Activated B cell treated with CpG ODN at 0.5 μM for 24 hours (primary cell): ENCODE measurements around the gene HOXA10. TPM values are rescaled to one million over a fixed set of nuclear protein-coding genes. Genes with fewer than 3 reads are reported as not detected.

Experiments used
- ATAC-seq: fragments of 200-7000 bp; cut with Tn5 transposase; one replicate; pipeline ENCODE4 v1.10.0; 2021; ENCODE audit warnings: low read depth, mild to moderate bottlenecking, moderate library complexity
- CTCF ChIA-PET: fragments of 350-600 bp; sonication (Branson Sonifier 250); formaldehyde crosslinking; loops from one replicate; lab custom pipeline; 2021; ENCODE audit warnings: antibody characterized with exemption; lab: Charles Lee
- POLR2A ChIA-PET: fragments of 350-600 bp; sonication (Branson Sonifier 250); formaldehyde crosslinking; loops from one replicate; lab custom pipeline; 2021; ENCODE audit warnings: antibody characterized with exemption; lab: Charles Lee
- DNase-seq: peaks from one replicate; pipeline ENCODE4 v3.0.0; 2022
- H3K27ac Mint-ChIP-seq: one replicate; pipeline ENCODE4 v1.8.0; 2020; ENCODE audit warnings: mixed read lengths
- H3K27me3 Mint-ChIP-seq: one replicate; pipeline ENCODE4 v1.8.0; 2021; ENCODE audit warnings: mixed read lengths
- H3K36me3 Mint-ChIP-seq: one replicate; pipeline ENCODE4 v1.8.0; 2021; ENCODE audit warnings: low read depth, mixed read lengths
- H3K4me1 Mint-ChIP-seq: one replicate; pipeline ENCODE4 v1.8.0; 2021; ENCODE audit warnings: mixed read lengths
- H3K4me3 Mint-ChIP-seq: one replicate; pipeline ENCODE4 v1.8.0; 2020; ENCODE audit warnings: mild to moderate bottlenecking, mixed read lengths
- H3K9me3 Mint-ChIP-seq: one replicate; pipeline ENCODE4 v1.8.0; 2020; ENCODE audit warnings: mixed read lengths
- intact Hi-C: fragments of 100-400 bp; cut with micrococcal nuclease; formaldehyde crosslinking; loops from one replicate; pipeline ENCODE4 v1.15.1; 2024
- total RNA-seq: library from RNA; stranded (reverse); gene quantifications from 2 replicates; pipeline ENCODE4 v1.2.3, GENCODE V29; 2022
- TF ChIP-seq, protein P1 (sequence below): fragments of 200-600 bp; IDR thresholded peaks from one replicate; pipeline ENCODE4 v1.8.0; 2022; ENCODE audit warnings: antibody characterized with exemption, mild to moderate bottlenecking

HOXA10 gene
- total RNA-seq, 1 donor from 2014 or later: 0.24 TPM

- TF ChIP-seq, protein P1, sequence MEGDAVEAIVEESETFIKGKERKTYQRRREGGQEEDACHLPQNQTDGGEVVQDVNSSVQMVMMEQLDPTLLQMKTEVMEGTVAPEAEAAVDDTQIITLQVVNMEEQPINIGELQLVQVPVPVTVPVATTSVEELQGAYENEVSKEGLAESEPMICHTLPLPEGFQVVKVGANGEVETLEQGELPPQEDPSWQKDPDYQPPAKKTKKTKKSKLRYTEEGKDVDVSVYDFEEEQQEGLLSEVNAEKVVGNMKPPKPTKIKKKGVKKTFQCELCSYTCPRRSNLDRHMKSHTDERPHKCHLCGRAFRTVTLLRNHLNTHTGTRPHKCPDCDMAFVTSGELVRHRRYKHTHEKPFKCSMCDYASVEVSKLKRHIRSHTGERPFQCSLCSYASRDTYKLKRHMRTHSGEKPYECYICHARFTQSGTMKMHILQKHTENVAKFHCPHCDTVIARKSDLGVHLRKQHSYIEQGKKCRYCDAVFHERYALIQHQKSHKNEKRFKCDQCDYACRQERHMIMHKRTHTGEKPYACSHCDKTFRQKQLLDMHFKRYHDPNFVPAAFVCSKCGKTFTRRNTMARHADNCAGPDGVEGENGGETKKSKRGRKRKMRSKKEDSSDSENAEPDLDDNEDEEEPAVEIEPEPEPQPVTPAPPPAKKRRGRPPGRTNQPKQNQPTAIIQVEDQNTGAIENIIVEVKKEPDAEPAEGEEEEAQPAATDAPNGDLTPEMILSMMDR: no peak
- intact Hi-C loops: no loop called here
- DNase-seq (no peak), ATAC-seq (no peak)
- POLR2A ChIA-PET: no interaction called here
- Mint-ChIP-seq H3K9me3 (no peaks in the 10 kb centered on the region), H3K4me1 (peaks cover 6% of the 10 kb centered on the region), H3K27me3 (peaks cover 54% of the 10 kb centered on the region), H3K36me3 (no peaks in the 10 kb centered on the region), H3K27ac (no peak overlapping the region), H3K4me3 (no peak overlapping the region)
- CTCF ChIA-PET: no interaction called here
These were observed 36.3 kb downstream of the HOXA10 start for GRCh38 chr7:27137640-27138315.

- Mint-ChIP-seq H3K27ac (no peak overlapping the region), H3K4me3 (no peak overlapping the region), H3K27me3 (peaks cover 47% of the 10 kb centered on the region), H3K4me1 (peaks cover 2% of the 10 kb centered on the region), H3K9me3 (no peaks in the 10 kb centered on the region), H3K36me3 (no peaks in the 10 kb centered on the region)
- intact Hi-C loops: no loop called here
- TF ChIP-seq, protein P1: no peak
- DNase-seq: no peak
- no peak for ATAC-seq
- ChIA-PET CTCF (no interaction called here), POLR2A (no interaction called here)
These were observed 39.7 kb downstream of the HOXA10 start for GRCh38 chr7:27134392-27134791.

GRCh38 chr7:27133409-27134231, 40.5 kb downstream of the HOXA10 start:
- TF ChIP-seq, protein P1: no peak
- POLR2A ChIA-PET: no interaction called here

GRCh38 chr7:27132978-27133377, 41.1 kb downstream of the HOXA10 start:
- ChIA-PET CTCF (no interaction called here), POLR2A (no interaction called here)
- ATAC-seq (no peak), DNase-seq (no peak)
- intact Hi-C loops: no loop called here
- H3K27ac Mint-ChIP-seq: no peak overlapping the region
- H3K9me3 Mint-ChIP-seq: no peaks in the 10 kb centered on the region
- peaks cover 2% of the 10 kb centered on the region for H3K4me1 Mint-ChIP-seq
- no peaks in the 10 kb centered on the region for H3K36me3 Mint-ChIP-seq
- TF ChIP-seq, protein P1: no peak
- peaks cover 45% of the 10 kb centered on the region for H3K27me3 Mint-ChIP-seq
- no peak overlapping the region for H3K4me3 Mint-ChIP-seq

More at GRCh38 chr7:27133409-27134231, 40.5 kb downstream of the HOXA10 start:
- Mint-ChIP-seq H3K4me1 (peaks cover 2% of the 10 kb centered on the region), H3K36me3 (no peaks in the 10 kb centered on the region), H3K27ac (no peak overlapping the region), H3K9me3 (no peaks in the 10 kb centered on the region), H3K27me3 (peaks cover 45% of the 10 kb centered on the region), H3K4me3 (no peak overlapping the region)
- CTCF ChIA-PET: no interaction called here
- ATAC-seq (no peak), DNase-seq (no peak)
- intact Hi-C loops: no loop called here

GRCh38 chr7:27132214-27132613, 41.9 kb downstream of the HOXA10 start:
- H3K27ac Mint-ChIP-seq: no peak overlapping the region
- ChIA-PET POLR2A (interaction anchor here (1.2 to 2.2 kb wide), 2 partner anchors 41 to 269 kb away, joined by 3 to 10 read pairs; partner anchors contain the start of gene SKAP2), CTCF (no interaction called here)
- no peaks in the 10 kb centered on the region for H3K36me3 Mint-ChIP-seq
- peaks cover 41% of the 10 kb centered on the region for H3K27me3 Mint-ChIP-seq
- TF ChIP-seq, protein P1: no peak
- intact Hi-C loops: no loop called here
- peaks cover 2% of the 10 kb centered on the region for H3K4me1 Mint-ChIP-seq
- DNase-seq (no peak), ATAC-seq (no peak)
- H3K4me3 Mint-ChIP-seq: no peak overlapping the region
- no peaks in the 10 kb centered on the region for H3K9me3 Mint-ChIP-seq
